CD4-positive, alpha-beta memory T cell (primary cell): ENCODE measurements around the gene ATP5PB. TPM values are rescaled to one million over a fixed set of nuclear protein-coding genes. Genes with fewer than 3 reads are reported as not detected.

Experiments used
- CTCF ChIA-PET: fragments of 350-600 bp; sonication (Branson Sonifier 250); formaldehyde crosslinking; loops from one replicate; lab custom pipeline; 2021; ENCODE audit warnings: inconsistent platforms; ENCODE audit not compliant: partially characterized antibody; lab: Charles Lee
- POLR2A ChIA-PET: fragments of 350-600 bp; sonication (Branson Sonifier 250); formaldehyde crosslinking; loops from one replicate; lab custom pipeline; 2021; ENCODE audit not compliant: partially characterized antibody; lab: Charles Lee
- DNase-seq, 5 donors: peaks; one replicate each; pipeline versions ENCODE4 v3.0.0 to v3.0.0-alpha.2; 2020 to 2022; ENCODE audit warnings: mixed read lengths in 1 of 5
- H3K27ac ChIP-seq: one replicate; pipeline ENCODE4 v1.7.0; 2013; ENCODE audit warnings: low read depth, low read length
- H3K27me3 ChIP-seq: 2 replicates; pipeline ENCODE4 v1.7.0; 2013; ENCODE audit warnings: mild to moderate bottlenecking, low read length, moderate library complexity; ENCODE audit not compliant: insufficient read depth
- H3K36me3 ChIP-seq: 2 replicates; pipeline ENCODE4 v1.7.0; 2013; ENCODE audit warnings: mild to moderate bottlenecking, low read length, moderate library complexity; ENCODE audit not compliant: insufficient read depth
- H3K4me1 ChIP-seq: 2 replicates; pipeline ENCODE4 v1.7.0; 2013; ENCODE audit warnings: mild to moderate bottlenecking, low read length, moderate library complexity; ENCODE audit not compliant: insufficient read depth
- H3K4me3 ChIP-seq, 2 donors: one replicate each; pipeline ENCODE4 v1.7.0; 2013; ENCODE audit warnings: low read length in 2 of 2, mild to moderate bottlenecking in 1 of 2
- H3K9me3 ChIP-seq, 2 donors: one replicate each; pipeline ENCODE4 v1.7.0; 2013; ENCODE audit warnings: low read length in 2 of 2, control low read depth in 1 of 2; ENCODE audit not compliant: control insufficient read depth in 1 of 2
- H3K27ac Mint-ChIP-seq, 7 donors: one replicate each; pipeline ENCODE4 v1.8.0; 2020 to 2021; ENCODE audit warnings: mixed read lengths in 7 of 7, mild to moderate bottlenecking in 6 of 7, inconsistent platforms in 3 of 7, moderate library complexity in 3 of 7
- H3K27me3 Mint-ChIP-seq, 2 donors: one replicate each; pipeline ENCODE4 v1.8.0; 2020 to 2021; ENCODE audit warnings: mixed read lengths in 2 of 2
- H3K36me3 Mint-ChIP-seq, 2 donors: one replicate each; pipeline ENCODE4 v1.8.0; 2020 to 2021; ENCODE audit warnings: mixed read lengths in 2 of 2, inconsistent platforms in 1 of 2, mild to moderate bottlenecking in 1 of 2
- H3K4me1 Mint-ChIP-seq, 4 donors: one replicate each; pipeline ENCODE4 v1.8.0; 2020 to 2021; ENCODE audit warnings: mixed read lengths in 4 of 4, mild to moderate bottlenecking in 1 of 4
- H3K4me3 Mint-ChIP-seq, 8 donors: one replicate each; pipeline ENCODE4 v1.8.0; 2020 to 2021; ENCODE audit warnings: mixed read lengths in 8 of 8, mild to moderate bottlenecking in 7 of 8, moderate library complexity in 6 of 8, inconsistent platforms in 3 of 8
- H3K9me3 Mint-ChIP-seq, 8 donors: one replicate each; pipeline ENCODE4 v1.8.0; 2020 to 2021; ENCODE audit warnings: mixed read lengths in 8 of 8, mild to moderate bottlenecking in 5 of 8, inconsistent platforms in 3 of 8, moderate library complexity in 1 of 8
- intact Hi-C: fragments of 100-400 bp; cut with micrococcal nuclease; formaldehyde crosslinking; loops from one replicate; pipeline ENCODE4 v1.15.1; 2023
- polyA plus RNA-seq, 2 donors: library from polyadenylated mRNA; unstranded; fragments of 300-500 nt; fragmentation: Illumina TruSeq; gene quantifications; one replicate each; pipeline ENCODE4 v1.2.3, GENCODE V29; 2021
- total RNA-seq, 2 experiments: library from RNA; stranded (reverse); gene quantifications; one replicate each; pipeline ENCODE4 v1.2.3, GENCODE V29; 2021

The ATP5PB gene
- total and polyA plus RNA-seq, 4 experiments from 2014 or later = 103 to 655 (median 299) TPM

GRCh38 chr1:111484391-111485026 is 35.2 kb downstream of the ATP5PB start:
- no peak overlapping the region for H3K27ac ChIP-seq
- H3K27me3 ChIP-seq = no peaks in the 10 kb centered on the region
- Mint-ChIP-seq H3K4me3 (no peak overlapping the region), H3K27ac (peak overlapping the region in 2 of 7 donors; percentile 26 to 29), H3K4me1 (peaks cover 12 to 32% (median 24%) of the 10 kb centered on the region in 4 donors), H3K27me3 (no peaks in the 10 kb centered on the region), H3K9me3 (no peaks in the 10 kb centered on the region), H3K36me3 (no peaks in the 10 kb centered on the region)
- H3K4me3 ChIP-seq = no peak overlapping the region
- no peak for DNase-seq
- H3K36me3 ChIP-seq = no peaks in the 10 kb centered on the region
- POLR2A ChIA-PET = interaction anchor here (1.3 kb wide), 1 partner anchor 10 kb away, joined by 3 read pairs; no protein-coding TSS in a partner anchor
- CTCF ChIA-PET = interaction anchor here (1.0 to 4.7 kb wide), 3 partner anchors 13 to 226 kb away, joined by 3 to 28 read pairs (median 17); no protein-coding TSS in a partner anchor
- H3K9me3 ChIP-seq = no peaks in the 10 kb centered on the region
- no peaks in the 10 kb centered on the region for H3K4me1 ChIP-seq
- intact Hi-C loops = loop anchor here (5.0 kb wide), 2 partner anchors 228 to 883 kb away; no protein-coding TSS in a partner anchor

GRCh38 chr1:111486431-111486830 is 37.2 kb downstream of the ATP5PB start:
- no peaks in the 10 kb centered on the region for H3K36me3 Mint-ChIP-seq
- Histone ChIP-seq H3K4me3 (no peak overlapping the region), H3K4me1 (no peaks in the 10 kb centered on the region), H3K27me3 (no peaks in the 10 kb centered on the region), H3K27ac (no peak overlapping the region), H3K9me3 (no peaks in the 10 kb centered on the region), H3K36me3 (no peaks in the 10 kb centered on the region)
- ChIA-PET CTCF (interaction anchor here (0.8 to 4.7 kb wide), 3 partner anchors 21 to 81 kb away, joined by 3 to 17 read pairs (median 3); no protein-coding TSS in a partner anchor), POLR2A (interaction anchor here (0.7 to 1.1 kb wide), 2 partner anchors 15 to 17 kb away, joined by 3 read pairs; partner anchors contain the start of genes ADORA3 and TMIGD3)
- H3K27ac Mint-ChIP-seq = no peak overlapping the region
- H3K27me3 Mint-ChIP-seq = no peaks in the 10 kb centered on the region
- intact Hi-C loops = no loop called here
- H3K9me3 Mint-ChIP-seq = no peaks in the 10 kb centered on the region
- H3K4me3 Mint-ChIP-seq = no peak overlapping the region
- DNase-seq = no peak
- H3K4me1 Mint-ChIP-seq = peaks cover 7 to 22% (median 17%) of the 10 kb centered on the region in 4 donors

GRCh38 chr1:111487133-111487532 is 37.9 kb downstream of the ATP5PB start:
- no peaks in the 10 kb centered on the region for H3K4me1 ChIP-seq
- Mint-ChIP-seq H3K36me3 (no peaks in the 10 kb centered on the region), H3K27ac (no peak overlapping the region), H3K9me3 (no peaks in the 10 kb centered on the region), H3K27me3 (no peaks in the 10 kb centered on the region), H3K4me3 (no peak overlapping the region), H3K4me1 (peaks cover 3 to 16% (median 11%) of the 10 kb centered on the region in 4 donors)
- H3K27ac ChIP-seq = no peak overlapping the region
- ChIA-PET CTCF (interaction anchor here (4.7 kb wide), 1 partner anchor 20 kb away, joined by 17 read pairs; no protein-coding TSS in a partner anchor), POLR2A (interaction anchor here (1.1 to 1.3 kb wide), 2 partner anchors 16 to 21 kb away, joined by 3 to 4 read pairs; partner anchors contain the start of genes ADORA3 and TMIGD3)
- intact Hi-C loops = no loop called here
- H3K36me3 ChIP-seq = no peaks in the 10 kb centered on the region
- H3K27me3 ChIP-seq = no peaks in the 10 kb centered on the region
- H3K4me3 ChIP-seq = no peak overlapping the region
- no peak for DNase-seq
- no peaks in the 10 kb centered on the region for H3K9me3 ChIP-seq

- ChIA-PET CTCF (interaction anchor here (0.7 to 2.8 kb wide), 2 partner anchors 8 to 19 kb away, joined by 3 to 19 read pairs; no protein-coding TSS in a partner anchor), POLR2A (interaction anchor here (1.3 kb wide), 1 partner anchor 17 kb away, joined by 3 read pairs; no protein-coding TSS in a partner anchor)
- H3K36me3 Mint-ChIP-seq = no peaks in the 10 kb centered on the region
- peaks cover 0 to 6% (median 2%) of the 10 kb centered on the region in 4 donors for H3K4me1 Mint-ChIP-seq
- Histone ChIP-seq H3K9me3 (no peaks in the 10 kb centered on the region), H3K4me3 (no peak overlapping the region), H3K27me3 (no peaks in the 10 kb centered on the region), H3K4me1 (no peaks in the 10 kb centered on the region), H3K27ac (no peak overlapping the region), H3K36me3 (no peaks in the 10 kb centered on the region)
- H3K27ac Mint-ChIP-seq = no peak overlapping the region
- DNase-seq = no peak
- intact Hi-C loops = no loop called here
- no peak overlapping the region for H3K4me3 Mint-ChIP-seq
- H3K27me3 Mint-ChIP-seq = no peaks in the 10 kb centered on the region
- no peaks in the 10 kb centered on the region for H3K9me3 Mint-ChIP-seq
Measured at GRCh38 chr1:111488669-111489068, 39.4 kb downstream of the ATP5PB start.

GRCh38 chr1:111489604-111490003 is 40.3 kb downstream of the ATP5PB start:
- no peak overlapping the region for H3K27ac Mint-ChIP-seq
- no peaks in the 10 kb centered on the region for H3K9me3 ChIP-seq
- no peak overlapping the region for H3K4me3 ChIP-seq
- no peaks in the 10 kb centered on the region for H3K27me3 ChIP-seq
- H3K9me3 Mint-ChIP-seq = peaks cover 0 to 2% (median 0%) of the 10 kb centered on the region in 8 donors
- POLR2A ChIA-PET = interaction anchor here (1.0 to 1.4 kb wide), 3 partner anchors 11 to 18 kb away, joined by 3 to 4 read pairs (median 3); no protein-coding TSS in a partner anchor
- H3K4me3 Mint-ChIP-seq = no peak overlapping the region
- CTCF ChIA-PET = interaction anchor here (1.3 to 2.8 kb wide), 3 partner anchors 8 to 280 kb away, joined by 4 to 19 read pairs (median 5); no protein-coding TSS in a partner anchor
- no peaks in the 10 kb centered on the region for H3K4me1 ChIP-seq
- no peaks in the 10 kb centered on the region for H3K27me3 Mint-ChIP-seq
- H3K4me1 Mint-ChIP-seq = peaks cover 0 to 4% (median 2%) of the 10 kb centered on the region in 4 donors
- intact Hi-C loops = no loop called here
- no peak for DNase-seq
- no peak overlapping the region for H3K27ac ChIP-seq
- H3K36me3 ChIP-seq = no peaks in the 10 kb centered on the region
- no peaks in the 10 kb centered on the region for H3K36me3 Mint-ChIP-seq

- Histone ChIP-seq H3K4me1 (no peaks in the 10 kb centered on the region), H3K27ac (no peak overlapping the region), H3K36me3 (no peaks in the 10 kb centered on the region), H3K4me3 (no peak overlapping the region), H3K27me3 (no peaks in the 10 kb centered on the region), H3K9me3 (no peaks in the 10 kb centered on the region)
- Mint-ChIP-seq H3K4me3 (no peak overlapping the region), H3K36me3 (no peaks in the 10 kb centered on the region), H3K27me3 (no peaks in the 10 kb centered on the region), H3K27ac (no peak overlapping the region), H3K4me1 (peaks cover 0 to 3% (median 0%) of the 10 kb centered on the region in 4 donors), H3K9me3 (peaks cover 0 to 5% (median 1%) of the 10 kb centered on the region in 8 donors)
- DNase-seq = no peak
- ChIA-PET POLR2A (interaction anchor here (1.0 to 1.4 kb wide), 3 partner anchors 10 to 17 kb away, joined by 3 to 4 read pairs (median 3); no protein-coding TSS in a partner anchor), CTCF (interaction anchor here (1.3 to 2.8 kb wide), 3 partner anchors 8 to 279 kb away, joined by 4 to 19 read pairs (median 5); no protein-coding TSS in a partner anchor)
- intact Hi-C loops = no loop called here
Measured at GRCh38 chr1:111490220-111490619, 41.0 kb downstream of the ATP5PB start.

- Histone ChIP-seq H3K4me3 (no peak overlapping the region), H3K27me3 (no peaks in the 10 kb centered on the region), H3K36me3 (no peaks in the 10 kb centered on the region), H3K9me3 (no peaks in the 10 kb centered on the region), H3K4me1 (no peaks in the 10 kb centered on the region), H3K27ac (no peak overlapping the region)
- CTCF ChIA-PET = interaction anchor here (2.8 kb wide), 1 partner anchor 17 kb away, joined by 19 read pairs; no protein-coding TSS in a partner anchor
- Mint-ChIP-seq H3K36me3 (peaks cover 0 to 4% of the 10 kb centered on the region in 2 donors), H3K27me3 (no peaks in the 10 kb centered on the region), H3K4me3 (no peak overlapping the region), H3K27ac (no peak overlapping the region), H3K9me3 (peaks cover 0 to 9% (median 5%) of the 10 kb centered on the region in 8 donors), H3K4me1 (peaks cover 0 to 3% (median under 1%) of the 10 kb centered on the region in 4 donors)
- no peak for DNase-seq
- intact Hi-C loops = no loop called here
- POLR2A ChIA-PET = interaction anchor here (1.2 kb wide), 1 partner anchor 17 kb away, joined by 3 read pairs; no protein-coding TSS in a partner anchor
Measured at GRCh38 chr1:111491070-111491469, 41.8 kb downstream of the ATP5PB start.
